ENCODE data around the gene ABTB2. TPM values are rescaled to one million over a fixed set of nuclear protein-coding genes. Genes with fewer than 3 reads are reported as not detected.

Gene ABTB2
- total and polyA plus RNA-seq, 2 experiments from 2014 or later: 2.6 to 12.1 TPM

DNA sequence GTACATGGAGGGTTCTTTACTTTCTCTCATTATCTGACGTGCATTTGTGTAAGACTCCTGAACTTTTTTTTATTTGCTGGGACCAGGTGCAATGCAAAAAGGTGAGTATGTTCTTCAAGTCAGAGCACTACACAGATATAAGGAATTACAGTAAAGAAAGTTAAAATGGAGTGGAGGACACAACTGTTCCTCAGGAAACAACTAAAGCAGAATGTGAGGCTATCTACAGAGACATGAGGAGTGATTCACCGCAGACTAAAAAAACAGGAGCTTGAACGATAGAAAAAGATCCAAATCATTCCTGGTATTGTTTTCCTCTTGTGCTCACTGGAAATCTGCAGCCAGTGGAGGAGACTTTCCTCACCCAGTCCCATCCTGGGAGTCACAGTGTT, 106.2 kb downstream of the ABTB2 start:
- Mint-ChIP-seq H3K4me3 (no peak overlapping the region), H3K27me3 (ENCODE audit: insufficient read depth, low read depth, poor library complexity) (peaks cover 4% of the 10 kb centered on the region), H3K36me3 (ENCODE audit: low read depth) (no peaks in the 10 kb centered on the region), H3K27ac (no peak overlapping the region; the same call in 1 of the 2 replicates), H3K4me1 (peaks cover 18% of the 10 kb centered on the region), H3K9me3 (no peaks in the 10 kb centered on the region)
- DNase-seq (ENCODE audit: low spot score) (no peak), ATAC-seq (no peak)
- Histone ChIP-seq H3F3A (replicated peaks; ENCODE audit: low read depth) (no peaks in the 10 kb centered on the region), H3K27ac (ENCODE audit: low read depth) (no peak overlapping the region), H3K4me3 (no peak overlapping the region), H3K79me2 (replicated peaks; ENCODE audit: insufficient read depth) (peaks cover 9% of the 10 kb centered on the region), H3K4me2 (no peak overlapping the region; the same call in 1 of the 2 replicates), H4K20me1 (replicated peaks; ENCODE audit: insufficient read depth) (0 out of 2 replicates have a peak, but pooled peaks cover 6% of the 10 kb centered on the region), H2AFZ (no peak overlapping the region), H3K4me1 (ENCODE audit: insufficient read depth) (peaks cover 8% of the 10 kb centered on the region; the same call in 1 of the 2 replicates), H3K9me2 (ENCODE audit: insufficient read depth) (no peaks in the 10 kb centered on the region; the same call in 1 of the 2 replicates), H3K36me3 (ENCODE audit: insufficient read depth) (no peaks in the 10 kb centered on the region), H3K27me3 (ENCODE audit: insufficient read depth) (no peaks in the 10 kb centered on the region)
- no peak for TF ChIP-seq ZNF331 (CRISPR knock-in tag; IDR thresholded peaks at IDR 0.05; ENCODE audit: low read depth)
- no peak for TF ChIP-seq EZH2 (IDR thresholded peaks at IDR 0.05; ENCODE audit: low read depth, unreplicated experiment)
- TF ChIP-seq JUNB (IDR thresholded peaks at IDR 0.05; ENCODE audit: unreplicated experiment): no peak
- no peak for TF ChIP-seq STAT1 (IDR thresholded peaks at IDR 0.05; ENCODE audit: unreplicated experiment)
- no peak for TF ChIP-seq ZNF462 (CRISPR knock-in tag; IDR thresholded peaks at IDR 0.05)
- no peak for TF ChIP-seq ETS1 (IDR thresholded peaks at IDR 0.05)
- no peak for TF ChIP-seq NANOG (IDR thresholded peaks at IDR 0.05; ENCODE audit: borderline replicate concordance)
- TF ChIP-seq, protein P1, sequence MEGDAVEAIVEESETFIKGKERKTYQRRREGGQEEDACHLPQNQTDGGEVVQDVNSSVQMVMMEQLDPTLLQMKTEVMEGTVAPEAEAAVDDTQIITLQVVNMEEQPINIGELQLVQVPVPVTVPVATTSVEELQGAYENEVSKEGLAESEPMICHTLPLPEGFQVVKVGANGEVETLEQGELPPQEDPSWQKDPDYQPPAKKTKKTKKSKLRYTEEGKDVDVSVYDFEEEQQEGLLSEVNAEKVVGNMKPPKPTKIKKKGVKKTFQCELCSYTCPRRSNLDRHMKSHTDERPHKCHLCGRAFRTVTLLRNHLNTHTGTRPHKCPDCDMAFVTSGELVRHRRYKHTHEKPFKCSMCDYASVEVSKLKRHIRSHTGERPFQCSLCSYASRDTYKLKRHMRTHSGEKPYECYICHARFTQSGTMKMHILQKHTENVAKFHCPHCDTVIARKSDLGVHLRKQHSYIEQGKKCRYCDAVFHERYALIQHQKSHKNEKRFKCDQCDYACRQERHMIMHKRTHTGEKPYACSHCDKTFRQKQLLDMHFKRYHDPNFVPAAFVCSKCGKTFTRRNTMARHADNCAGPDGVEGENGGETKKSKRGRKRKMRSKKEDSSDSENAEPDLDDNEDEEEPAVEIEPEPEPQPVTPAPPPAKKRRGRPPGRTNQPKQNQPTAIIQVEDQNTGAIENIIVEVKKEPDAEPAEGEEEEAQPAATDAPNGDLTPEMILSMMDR (conservative IDR thresholded peaks at IDR 0.05; ENCODE audit: low read depth in 2 of 2): no peak
- TF ChIP-seq CREB1 (CRISPR knock-in tag; IDR thresholded peaks at IDR 0.05; ENCODE audit: low read depth): no peak
- TF ChIP-seq POLR2AphosphoS5 (IDR thresholded peaks at IDR 0.05; ENCODE audit: low read depth): no peak
- TF ChIP-seq ZNF114 (CRISPR knock-in tag; IDR thresholded peaks at IDR 0.05): no peak
- TF ChIP-seq, protein P2, sequence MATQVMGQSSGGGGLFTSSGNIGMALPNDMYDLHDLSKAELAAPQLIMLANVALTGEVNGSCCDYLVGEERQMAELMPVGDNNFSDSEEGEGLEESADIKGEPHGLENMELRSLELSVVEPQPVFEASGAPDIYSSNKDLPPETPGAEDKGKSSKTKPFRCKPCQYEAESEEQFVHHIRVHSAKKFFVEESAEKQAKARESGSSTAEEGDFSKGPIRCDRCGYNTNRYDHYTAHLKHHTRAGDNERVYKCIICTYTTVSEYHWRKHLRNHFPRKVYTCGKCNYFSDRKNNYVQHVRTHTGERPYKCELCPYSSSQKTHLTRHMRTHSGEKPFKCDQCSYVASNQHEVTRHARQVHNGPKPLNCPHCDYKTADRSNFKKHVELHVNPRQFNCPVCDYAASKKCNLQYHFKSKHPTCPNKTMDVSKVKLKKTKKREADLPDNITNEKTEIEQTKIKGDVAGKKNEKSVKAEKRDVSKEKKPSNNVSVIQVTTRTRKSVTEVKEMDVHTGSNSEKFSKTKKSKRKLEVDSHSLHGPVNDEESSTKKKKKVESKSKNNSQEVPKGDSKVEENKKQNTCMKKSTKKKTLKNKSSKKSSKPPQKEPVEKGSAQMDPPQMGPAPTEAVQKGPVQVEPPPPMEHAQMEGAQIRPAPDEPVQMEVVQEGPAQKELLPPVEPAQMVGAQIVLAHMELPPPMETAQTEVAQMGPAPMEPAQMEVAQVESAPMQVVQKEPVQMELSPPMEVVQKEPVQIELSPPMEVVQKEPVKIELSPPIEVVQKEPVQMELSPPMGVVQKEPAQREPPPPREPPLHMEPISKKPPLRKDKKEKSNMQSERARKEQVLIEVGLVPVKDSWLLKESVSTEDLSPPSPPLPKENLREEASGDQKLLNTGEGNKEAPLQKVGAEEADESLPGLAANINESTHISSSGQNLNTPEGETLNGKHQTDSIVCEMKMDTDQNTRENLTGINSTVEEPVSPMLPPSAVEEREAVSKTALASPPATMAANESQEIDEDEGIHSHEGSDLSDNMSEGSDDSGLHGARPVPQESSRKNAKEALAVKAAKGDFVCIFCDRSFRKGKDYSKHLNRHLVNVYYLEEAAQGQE (IDR thresholded peaks at IDR 0.05; ENCODE audit: unreplicated experiment): no peak
- TF ChIP-seq EZH2phosphoT487 (IDR thresholded peaks at IDR 0.05; ENCODE audit: unreplicated experiment): no peak

All from GM23338 (cell line).